HCT116 (cell line): Measurements from ENCODE around the gene FHIT. TPM values are rescaled to one million over a fixed set of nuclear protein-coding genes. Genes with fewer than 3 reads are reported as not detected.

Experiments used
- ATAC-seq: fragments of 200-7000 bp; cut with Tn5 transposase; 2 replicates; pipeline ENCODE4 v1.9.1; 2020; ENCODE audit warnings: mild to moderate bottlenecking, moderate library complexity
- BruUV-seq: library from RNA; stranded (reverse); fragments of 400-500 nt; replicated peaks from 2 replicates; lab custom pipeline; 2021; lab: Mats Ljungman, UMichigan
- CTCF ChIA-PET: fragments of 300-600 bp; sonication (Branson Sonifier 250); formaldehyde crosslinking; loops from one replicate; lab custom pipeline; 2021; ENCODE audit warnings: antibody characterized with exemption; lab: Charles Lee
- POLR2A ChIA-PET: fragments of 300-600, 350-600 bp; sonication (Branson Sonifier 250); formaldehyde crosslinking; loops from one replicate; lab custom pipeline; 2021; ENCODE audit warnings: antibody characterized with exemption; lab: Charles Lee
- RAD21 ChIA-PET, 2 experiments: fragments of 300-600 bp; sonication (Branson Sonifier 250); formaldehyde crosslinking; loops; one replicate each; lab custom pipeline; 2023; ENCODE audit warnings: low total read pairs in 2 of 2; ENCODE audit not compliant: uncharacterized antibody in 2 of 2, unreplicated experiment in 2 of 2, low non-redundant PET in 1 of 2; lab: Charles Lee
- DNase-seq: peaks from one replicate; pipeline ENCODE4 v3.0.0-alpha.2; 2010; ENCODE audit warnings: low read depth, low spot score
- H2AFZ ChIP-seq: fragments of 200-600 bp; shearing (Covaris generic), sonication (generic); 2 replicates; pipeline ENCODE4 v1.6.1; 2017; ENCODE audit warnings: low read depth, mixed run types, mixed read lengths, antibody characterized with exemption, low read length; ENCODE audit not compliant: poor library complexity, severe bottlenecking
- H3K27ac ChIP-seq: 2 replicates; pipeline ENCODE4 v1.5.1; 2012; ENCODE audit warnings: low read depth, low read length
- H3K27me3 ChIP-seq: fragments of 200-600 bp; sonication (generic); 2 replicates; pipeline ENCODE4 v1.6.1; 2016; ENCODE audit warnings: mixed run types, low read length, mixed read lengths; ENCODE audit not compliant: insufficient read depth
- H3K36me3 ChIP-seq, 2 experiments: fragments of 200-500 bp in 1 of 2; fragments of 200-600 bp in 1 of 2; sonication (Bioruptor generic) in 1 of 2; sonication (generic) in 1 of 2; 2 replicates each; pipeline versions ENCODE4 v1.5.1 to v1.6.1; 2014 to 2016; ENCODE audit warnings: low read length in 2 of 2, inconsistent platforms in 1 of 2, mixed read lengths in 1 of 2, mixed run types in 1 of 2; ENCODE audit not compliant: insufficient read depth in 2 of 2, control insufficient read depth in 1 of 2
- H3K4me1 ChIP-seq, 2 experiments: fragments of 200-600 bp in 1 of 2; sonication (generic) in 1 of 2; 2 replicates each; pipeline versions ENCODE4 v1.5.1 to v1.6.1; 2012 to 2017; ENCODE audit warnings: low read length in 2 of 2, inconsistent platforms in 1 of 2, mild to moderate bottlenecking in 1 of 2, mixed read lengths in 1 of 2, mixed run types in 1 of 2, moderate library complexity in 1 of 2; ENCODE audit not compliant: insufficient read depth in 2 of 2, control insufficient read depth in 1 of 2
- H3K4me2 ChIP-seq: fragments of 200-600 bp; sonication (generic); 2 replicates; pipeline ENCODE4 v1.6.1; 2017; ENCODE audit warnings: mixed run types, low read length, mixed read lengths
- H3K4me3 ChIP-seq, 2 experiments: fragments of 200-600 bp in 1 of 2; sonication (generic) in 1 of 2; replicated peaks in 1 of 2; 2 replicates each; pipeline ENCODE4 v1.5.1; 2011 to 2016; ENCODE audit warnings: low read length in 2 of 2, control low read depth in 1 of 2, low read depth in 1 of 2, mild to moderate bottlenecking in 1 of 2, mixed read lengths in 1 of 2, mixed run types in 1 of 2
- H3K79me2 ChIP-seq: fragments of 200-600 bp; sonication (generic); 2 replicates; pipeline ENCODE4 v1.6.1; 2017; ENCODE audit warnings: mild to moderate bottlenecking, mixed run types, low read length, moderate library complexity, mixed read lengths; ENCODE audit not compliant: insufficient read depth
- H3K9ac ChIP-seq: fragments of 200-600 bp; sonication (generic); 2 replicates; pipeline ENCODE4 v1.6.1; 2016; ENCODE audit warnings: low read length, mixed read lengths
- H3K9me2 ChIP-seq: fragments of 200-600 bp; sonication (generic), shearing (Covaris generic); 2 replicates; pipeline ENCODE4 v1.6.1; 2017; ENCODE audit warnings: mixed run types, mild to moderate bottlenecking, moderate library complexity; ENCODE audit not compliant: insufficient read depth
- H3K9me3 ChIP-seq, 2 experiments: fragments of 200-500 bp in 1 of 2; fragments of 200-600 bp in 1 of 2; sonication (Bioruptor generic) in 1 of 2; sonication (generic) in 1 of 2; 2 replicates each; pipeline ENCODE4 v1.6.1; 2014 to 2017; ENCODE audit warnings: low read length in 2 of 2, mixed read lengths in 2 of 2, inconsistent platforms in 1 of 2, low read depth in 1 of 2, mild to moderate bottlenecking in 1 of 2, mixed run types in 1 of 2, moderate library complexity in 1 of 2; ENCODE audit not compliant: control insufficient read depth in 1 of 2, insufficient read depth in 1 of 2
- H4K20me1 ChIP-seq: fragments of 200-600 bp; sonication (generic), shearing (Covaris generic); 2 replicates; pipeline ENCODE4 v1.6.1; 2017; ENCODE audit warnings: mixed run types, mild to moderate bottlenecking, moderate library complexity; ENCODE audit not compliant: insufficient read depth
- CTCF ChIP-seq, 3 experiments: fragments of 200-600 bp in 1 of 3; sonication (generic) in 1 of 3; IDR thresholded peaks in 2 of 3; conservative IDR thresholded peaks in 1 of 3; 2 replicates each; pipeline ENCODE4 v1.5.1; 2012 to 2017; ENCODE audit warnings: low read depth in 2 of 3, low read length in 2 of 3, antibody characterized with exemption in 1 of 3, borderline replicate concordance in 1 of 3, control low read depth in 1 of 3, mild to moderate bottlenecking in 1 of 3, mixed read lengths in 1 of 3, mixed run types in 1 of 3, moderate library complexity in 1 of 3; ENCODE audit not compliant: insufficient read depth in 1 of 3
- EGR1 ChIP-seq: IDR thresholded peaks from 2 replicates; pipeline ENCODE4 v1.6.1; 2012; ENCODE audit warnings: low read depth
- JUND ChIP-seq: IDR thresholded peaks from 2 replicates; pipeline ENCODE4 v1.6.1; 2012
- MAX ChIP-seq: IDR thresholded peaks from 2 replicates; pipeline ENCODE4 v1.6.1; 2012
- RAD21 ChIP-seq: IDR thresholded peaks from 2 replicates; pipeline ENCODE4 v1.6.1; 2012; ENCODE audit warnings: low read depth, mild to moderate bottlenecking
- SIN3A ChIP-seq: IDR thresholded peaks from 2 replicates; pipeline ENCODE4 v1.6.1; 2012; ENCODE audit warnings: low read depth
- SRF ChIP-seq: IDR thresholded peaks from 2 replicates; pipeline ENCODE4 v1.6.1; 2012; ENCODE audit warnings: low read depth
- TCF7L2 ChIP-seq: IDR thresholded peaks from 2 replicates; pipeline ENCODE4 v1.7.0; 2011; ENCODE audit warnings: borderline replicate concordance, inconsistent platforms; ENCODE audit not compliant: insufficient read depth, insufficient read length; ENCODE audit errors: extremely low read depth
- ZNF274 ChIP-seq: fragments of 200-500 bp; sonication (Bioruptor generic); IDR thresholded peaks from 2 replicates; pipeline ENCODE4 v1.6.1; 2014; ENCODE audit warnings: mild to moderate bottlenecking, low read depth, low read length, inconsistent platforms
- intact Hi-C: fragments of 100-400 bp; cut with micrococcal nuclease; formaldehyde crosslinking; loops from 2 replicates; pipeline ENCODE4 v1.10.0; 2022
- total RNA-seq: library from RNA; stranded (reverse); gene quantifications from one replicate; pipeline ENCODE4 v1.2.1, GENCODE V29; 2021; ENCODE audit not compliant: unreplicated experiment
- TF ChIP-seq, protein P1 (sequence below): IDR thresholded peaks from 2 replicates; pipeline ENCODE4 v1.6.1; 2011; ENCODE audit warnings: mild to moderate bottlenecking, low read length, moderate library complexity; ENCODE audit not compliant: insufficient replicate concordance; ENCODE audit errors: extremely low read depth
- TF ChIP-seq, protein P2 (sequence below): IDR thresholded peaks from 2 replicates; pipeline ENCODE4 v1.6.1; 2012; ENCODE audit warnings: low read depth

Gene FHIT
- total RNA-seq, 1 experiment from 2014 or later, result 20.1 TPM

GRCh38 chr3:60949146-60949545 lies 302.1 kb downstream of the FHIT start:
- no peak overlapping the region for H2AFZ ChIP-seq
- H3K4me1 ChIP-seq, result no peaks in the 10 kb centered on the region
- intact Hi-C loops, result loop anchor here (10.0 kb wide), 1 partner anchor 694 kb away; no protein-coding TSS in a partner anchor
- CTCF ChIA-PET, result interaction anchor here (1.2 to 1.5 kb wide), 2 partner anchors 194 to 367 kb away, joined by 5 to 6 read pairs; no protein-coding TSS in a partner anchor
- no peak for DNase-seq
- no peaks in the 10 kb centered on the region for H3K9me3 ChIP-seq
- no peak overlapping the region for H3K9ac ChIP-seq
- ATAC-seq, result no peak
- TF ChIP-seq SRF, result no peak
- TF ChIP-seq EGR1, result no peak
- TF ChIP-seq MAX, result no peak
- TF ChIP-seq TCF7L2, result no peak
- no peak for TF ChIP-seq ZNF274
- TF ChIP-seq, all 23 proteins: peak for 0
- Histone ChIP-seq H3K27ac (no peak overlapping the region), H3K4me3 (no peak overlapping the region), H3K27me3 (no peaks in the 10 kb centered on the region), H3K79me2 (no peaks in the 10 kb centered on the region), H3K9me2 (no peaks in the 10 kb centered on the region), H3K36me3 (no peaks in the 10 kb centered on the region), H4K20me1 (no peaks in the 10 kb centered on the region), H3K4me2 (no peak overlapping the region)
- no TSS peak for BruUV-seq
- RAD21 ChIA-PET, result no interaction called here
- POLR2A ChIA-PET, result no interaction called here

- H3K9me3 ChIP-seq, result no peaks in the 10 kb centered on the region
- no peaks in the 10 kb centered on the region for H4K20me1 ChIP-seq
- H3K36me3 ChIP-seq, result no peaks in the 10 kb centered on the region
- ATAC-seq (no peak), DNase-seq (no peak)
- no peaks in the 10 kb centered on the region for H3K27me3 ChIP-seq
- H2AFZ ChIP-seq, result no peak overlapping the region
- H3K9ac ChIP-seq, result no peak overlapping the region
- H3K9me2 ChIP-seq, result no peaks in the 10 kb centered on the region
- intact Hi-C loops, result loop anchor here (10.0 kb wide), 1 partner anchor 694 kb away; no protein-coding TSS in a partner anchor
- no peak overlapping the region for H3K4me2 ChIP-seq
- ChIA-PET RAD21 (no interaction called here), CTCF (interaction anchor here (1.2 to 1.5 kb wide), 2 partner anchors 194 to 366 kb away, joined by 5 to 6 read pairs; no protein-coding TSS in a partner anchor), POLR2A (no interaction called here)
- no peaks in the 10 kb centered on the region for H3K4me1 ChIP-seq
- H3K27ac ChIP-seq, result no peak overlapping the region
- H3K79me2 ChIP-seq, result no peaks in the 10 kb centered on the region
- TF ChIP-seq, protein P1, sequence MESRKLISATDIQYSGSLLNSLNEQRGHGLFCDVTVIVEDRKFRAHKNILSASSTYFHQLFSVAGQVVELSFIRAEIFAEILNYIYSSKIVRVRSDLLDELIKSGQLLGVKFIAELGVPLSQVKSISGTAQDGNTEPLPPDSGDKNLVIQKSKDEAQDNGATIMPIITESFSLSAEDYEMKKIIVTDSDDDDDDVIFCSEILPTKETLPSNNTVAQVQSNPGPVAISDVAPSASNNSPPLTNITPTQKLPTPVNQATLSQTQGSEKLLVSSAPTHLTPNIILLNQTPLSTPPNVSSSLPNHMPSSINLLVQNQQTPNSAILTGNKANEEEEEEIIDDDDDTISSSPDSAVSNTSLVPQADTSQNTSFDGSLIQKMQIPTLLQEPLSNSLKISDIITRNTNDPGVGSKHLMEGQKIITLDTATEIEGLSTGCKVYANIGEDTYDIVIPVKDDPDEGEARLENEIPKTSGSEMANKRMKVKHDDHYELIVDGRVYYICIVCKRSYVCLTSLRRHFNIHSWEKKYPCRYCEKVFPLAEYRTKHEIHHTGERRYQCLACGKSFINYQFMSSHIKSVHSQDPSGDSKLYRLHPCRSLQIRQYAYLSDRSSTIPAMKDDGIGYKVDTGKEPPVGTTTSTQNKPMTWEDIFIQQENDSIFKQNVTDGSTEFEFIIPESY, result no peak
- TF ChIP-seq, protein P2, sequence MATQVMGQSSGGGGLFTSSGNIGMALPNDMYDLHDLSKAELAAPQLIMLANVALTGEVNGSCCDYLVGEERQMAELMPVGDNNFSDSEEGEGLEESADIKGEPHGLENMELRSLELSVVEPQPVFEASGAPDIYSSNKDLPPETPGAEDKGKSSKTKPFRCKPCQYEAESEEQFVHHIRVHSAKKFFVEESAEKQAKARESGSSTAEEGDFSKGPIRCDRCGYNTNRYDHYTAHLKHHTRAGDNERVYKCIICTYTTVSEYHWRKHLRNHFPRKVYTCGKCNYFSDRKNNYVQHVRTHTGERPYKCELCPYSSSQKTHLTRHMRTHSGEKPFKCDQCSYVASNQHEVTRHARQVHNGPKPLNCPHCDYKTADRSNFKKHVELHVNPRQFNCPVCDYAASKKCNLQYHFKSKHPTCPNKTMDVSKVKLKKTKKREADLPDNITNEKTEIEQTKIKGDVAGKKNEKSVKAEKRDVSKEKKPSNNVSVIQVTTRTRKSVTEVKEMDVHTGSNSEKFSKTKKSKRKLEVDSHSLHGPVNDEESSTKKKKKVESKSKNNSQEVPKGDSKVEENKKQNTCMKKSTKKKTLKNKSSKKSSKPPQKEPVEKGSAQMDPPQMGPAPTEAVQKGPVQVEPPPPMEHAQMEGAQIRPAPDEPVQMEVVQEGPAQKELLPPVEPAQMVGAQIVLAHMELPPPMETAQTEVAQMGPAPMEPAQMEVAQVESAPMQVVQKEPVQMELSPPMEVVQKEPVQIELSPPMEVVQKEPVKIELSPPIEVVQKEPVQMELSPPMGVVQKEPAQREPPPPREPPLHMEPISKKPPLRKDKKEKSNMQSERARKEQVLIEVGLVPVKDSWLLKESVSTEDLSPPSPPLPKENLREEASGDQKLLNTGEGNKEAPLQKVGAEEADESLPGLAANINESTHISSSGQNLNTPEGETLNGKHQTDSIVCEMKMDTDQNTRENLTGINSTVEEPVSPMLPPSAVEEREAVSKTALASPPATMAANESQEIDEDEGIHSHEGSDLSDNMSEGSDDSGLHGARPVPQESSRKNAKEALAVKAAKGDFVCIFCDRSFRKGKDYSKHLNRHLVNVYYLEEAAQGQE, result no peak
- TF ChIP-seq JUND (no peak), ZNF274 (no peak), SIN3A (no peak), RAD21 (peak; percentile 50; the same call in 1 of the 2 replicates), CTCF (IDR thresholded peaks at IDR 0.05 in 2 of 3, conservative IDR thresholded peaks at IDR 0.05 in 1 of 3; ENCODE audit: borderline replicate concordance in 1 of 3, insufficient read depth in 1 of 3, low read depth in 2 of 3, low read length in 2 of 3) (peak; percentile 18 to 45 (median 32); a peak in 4 of 6 replicates)
- BruUV-seq, result no TSS peak
- H3K4me3 ChIP-seq, result no peak overlapping the region
These were observed 302.8 kb downstream of the FHIT start for GRCh38 chr3:60948488-60948887.
